GM18909 (cell line): ENCODE measurements around the gene RAB20.
"Not testable (repeated sequence)": the region's sequence is repeated elsewhere in the genome, so short reads cannot be mapped to it uniquely, and the experiment has no call there.

Source experiments
- ATAC-seq: cut with Tn5 transposase; IDR thresholded peaks from one replicate; pipeline ENCODE4 v1.9.1; 2021; ENCODE audit warnings: mild to moderate bottlenecking; ENCODE audit not compliant: unreplicated experiment, poor library complexity

Gene RAB20

DNA sequence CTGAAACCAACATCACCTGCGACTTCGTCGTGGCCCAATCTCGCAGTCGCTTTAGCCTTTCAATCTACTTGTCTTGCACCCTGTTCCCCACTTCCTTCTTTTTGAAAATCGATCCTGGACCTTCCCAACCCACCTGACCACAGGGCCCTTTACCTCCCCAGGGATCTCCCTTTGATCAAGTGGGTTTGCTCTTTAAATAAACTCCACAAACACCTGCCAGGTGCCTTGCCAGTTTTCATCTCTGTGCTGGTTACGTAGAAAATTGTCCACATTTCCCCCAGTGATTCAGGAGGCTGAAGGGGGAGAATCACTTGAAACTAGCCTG, 14.5 kb upstream of the RAB20 start:
- ATAC-seq: no peak

DNA sequence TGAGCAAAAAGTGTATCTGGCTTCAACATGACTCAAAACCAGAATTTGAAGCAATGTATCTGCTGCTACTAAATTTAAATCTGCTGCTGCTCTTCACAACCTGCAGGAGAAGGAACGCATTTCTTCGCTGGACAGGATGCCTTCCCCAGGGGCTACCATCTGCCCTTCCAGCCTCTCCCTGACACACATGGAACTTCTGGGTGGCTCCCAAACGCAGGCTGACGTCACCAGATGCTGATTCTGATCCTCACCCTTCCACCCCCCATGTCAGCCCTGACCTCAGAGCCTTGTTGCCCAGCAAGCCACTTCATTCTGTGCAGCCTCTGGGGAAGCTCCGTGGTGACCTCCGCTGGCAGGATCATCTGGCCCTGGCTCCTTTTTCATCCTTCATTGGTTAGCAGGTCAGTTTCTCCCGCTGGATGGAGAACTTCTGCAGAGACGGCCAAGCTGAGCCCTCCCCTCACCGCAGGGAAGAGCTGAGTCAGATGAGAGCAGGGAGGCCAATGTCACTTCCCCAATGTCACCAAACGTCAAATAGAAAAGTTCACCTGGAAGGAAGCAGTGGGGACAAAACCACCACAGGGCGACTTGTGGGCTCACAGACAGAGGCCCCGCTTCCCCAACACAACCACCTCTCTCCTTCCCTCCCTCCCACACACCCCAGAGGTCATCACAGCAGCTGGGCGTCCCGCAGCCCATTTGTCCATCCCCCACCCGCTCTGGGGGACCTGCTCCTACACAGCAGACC, 14.0 kb upstream of the RAB20 start:
- peak; percentile 80 for ATAC-seq

DNA sequence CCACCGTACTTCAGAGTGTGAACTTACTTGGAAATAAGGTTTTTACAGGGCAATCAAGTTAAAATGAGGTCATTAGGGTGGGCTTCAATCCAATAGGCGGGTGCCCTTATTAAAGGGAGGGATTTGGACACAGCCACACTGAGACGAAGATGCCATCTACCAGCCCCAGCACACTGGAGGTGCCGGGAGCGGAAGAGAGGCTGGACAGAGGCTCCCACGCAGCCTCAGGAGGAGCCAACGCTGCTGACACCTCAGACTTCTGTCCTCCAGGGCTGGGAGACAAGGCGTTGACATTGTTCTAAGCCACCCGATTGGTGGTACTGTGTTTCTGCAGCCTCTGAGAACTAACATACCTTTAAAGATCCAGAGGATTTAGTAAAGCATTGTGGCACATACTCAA, 12.6 kb upstream of the RAB20 start:
- ATAC-seq: no peak

DNA sequence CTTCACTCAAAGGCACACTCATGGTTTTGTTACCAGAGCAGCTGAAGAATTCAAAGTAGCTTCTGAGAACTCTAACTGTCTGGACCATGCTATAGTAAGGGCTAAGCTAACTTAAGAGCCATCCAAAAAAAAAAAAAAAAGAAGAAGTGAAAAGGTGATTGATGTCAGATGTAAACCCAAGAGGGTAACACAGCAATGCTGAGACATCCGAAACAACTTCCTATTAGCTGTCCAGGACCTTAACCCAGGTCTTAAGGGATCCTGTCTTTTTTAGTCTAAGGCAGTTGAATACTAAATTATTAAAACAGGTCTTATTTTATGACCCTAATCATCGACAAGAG, 11.2 kb upstream of the RAB20 start:
- peak; percentile 60 for ATAC-seq

DNA sequence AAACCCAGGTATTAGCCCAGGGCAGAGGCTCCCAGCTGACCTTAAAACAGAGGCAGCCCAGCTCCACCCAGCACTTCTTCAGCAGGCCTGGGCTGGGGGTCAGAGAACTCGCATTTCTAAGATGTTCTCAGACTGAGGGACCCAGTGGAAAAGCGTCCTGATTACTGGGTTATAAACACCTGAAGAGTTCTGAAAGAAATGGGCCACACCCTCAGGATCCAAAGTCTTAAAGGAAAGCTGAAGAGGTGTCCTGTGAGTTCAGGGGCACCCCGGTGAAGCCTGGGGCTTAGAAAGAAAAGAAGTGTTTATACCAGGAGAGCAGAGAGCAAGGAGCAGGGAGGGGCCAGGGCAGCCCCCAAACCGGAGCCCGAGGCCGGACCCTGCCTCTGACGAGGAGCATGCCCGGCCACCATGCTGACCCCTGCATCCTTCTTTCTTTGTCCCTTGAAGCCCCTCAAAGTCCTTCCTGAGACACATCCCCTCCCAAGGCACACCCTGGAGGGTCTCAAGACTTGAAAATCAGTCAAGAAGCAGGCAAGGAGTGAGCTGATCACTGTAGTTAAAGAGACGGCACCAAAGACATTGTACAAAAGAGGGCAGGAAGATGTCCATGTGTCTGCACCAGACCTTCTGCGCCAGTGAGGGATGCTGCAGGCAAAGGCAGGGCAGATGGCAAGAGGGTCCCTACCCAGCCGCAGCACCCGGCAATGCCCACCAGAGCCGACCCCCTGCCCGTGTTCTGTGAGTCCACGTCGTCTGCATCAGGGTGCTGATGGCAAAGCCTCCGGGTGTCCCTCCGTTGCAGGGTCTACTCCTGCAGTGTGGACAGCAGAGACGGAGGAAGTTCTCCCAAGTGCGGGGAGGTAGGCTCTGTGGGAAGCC, 10.6 kb upstream of the RAB20 start:
- no peak for ATAC-seq

DNA sequence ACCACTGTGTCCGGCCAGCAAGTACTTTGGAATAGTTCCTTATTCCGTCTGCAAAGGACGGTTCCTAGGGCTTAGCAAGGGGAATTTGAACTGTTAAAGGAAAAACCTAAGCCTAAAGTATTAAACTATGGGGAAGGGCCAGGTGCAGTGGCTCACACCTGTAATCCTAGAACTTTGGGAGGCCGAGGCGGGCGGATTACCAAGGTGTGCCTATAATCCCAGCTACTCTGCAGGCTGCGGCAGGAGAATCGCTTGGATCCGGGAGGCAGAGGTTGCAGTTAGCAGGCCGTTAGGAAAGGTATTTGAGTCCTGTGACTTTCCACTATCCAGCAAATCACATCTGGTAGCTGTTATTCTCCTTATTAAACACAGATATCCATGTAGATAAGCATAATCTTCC, 9.4 kb upstream of the RAB20 start:
- ATAC-seq: no peak

DNA sequence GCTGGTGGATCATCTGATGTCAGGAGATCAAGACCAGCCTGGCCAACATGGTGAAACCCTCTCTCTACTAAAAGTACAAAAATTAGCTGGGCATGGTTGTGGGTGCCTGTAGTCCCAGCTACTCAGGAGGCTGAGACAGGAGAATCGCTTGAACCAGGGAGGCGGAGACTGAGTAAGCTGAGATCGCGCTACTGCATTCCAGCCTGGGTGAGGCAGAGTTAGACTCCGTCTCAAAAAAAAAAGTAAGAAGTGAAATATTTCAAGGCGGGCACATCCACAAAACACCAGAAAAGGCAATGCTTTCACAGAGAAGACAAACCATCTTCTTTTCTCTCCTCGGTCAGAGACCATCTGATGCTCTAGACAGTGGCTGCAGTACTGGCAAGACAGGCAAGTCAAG, 8.4 kb upstream of the RAB20 start:
- ATAC-seq: not testable (repeated sequence)

DNA sequence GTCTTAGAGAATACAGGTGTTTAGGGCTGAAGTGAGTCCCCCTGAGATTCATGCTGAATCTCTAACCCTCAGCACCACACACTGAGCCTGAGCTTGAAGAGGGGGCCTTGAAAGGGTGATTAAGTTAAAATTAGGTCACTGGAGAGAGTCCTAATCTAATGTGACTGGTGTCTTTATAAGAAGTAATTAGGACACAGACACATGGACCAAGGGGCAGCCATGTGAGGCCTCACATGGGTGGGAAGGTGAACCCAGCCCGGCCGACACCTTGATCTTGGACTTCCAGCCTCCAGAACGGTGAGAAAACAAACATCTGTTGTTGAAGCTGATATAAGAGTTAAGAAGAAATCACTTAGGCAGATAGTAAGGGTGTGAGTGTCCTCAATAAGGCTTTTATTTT, 7.1 kb upstream of the RAB20 start:
- no peak for ATAC-seq

DNA sequence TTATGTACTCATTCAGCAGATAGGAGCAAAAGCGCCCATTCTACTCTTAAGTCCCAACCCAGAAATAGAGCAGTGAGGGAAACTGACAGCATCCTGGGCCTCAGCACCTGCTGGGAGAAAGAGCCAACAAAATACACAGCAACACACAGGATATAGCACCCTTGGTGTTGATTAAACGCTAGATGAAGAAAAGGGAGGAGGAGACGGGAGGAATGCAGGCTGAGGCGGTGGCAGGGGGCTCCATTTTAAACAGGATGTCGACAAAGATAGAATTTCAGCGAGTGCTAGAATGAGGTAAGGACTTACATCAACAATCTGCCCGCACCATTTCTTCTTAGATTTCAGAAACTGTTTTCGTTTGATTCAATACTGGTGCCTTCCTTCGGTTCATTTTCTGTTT, 4.6 kb upstream of the RAB20 start:
- ATAC-seq: no peak

DNA sequence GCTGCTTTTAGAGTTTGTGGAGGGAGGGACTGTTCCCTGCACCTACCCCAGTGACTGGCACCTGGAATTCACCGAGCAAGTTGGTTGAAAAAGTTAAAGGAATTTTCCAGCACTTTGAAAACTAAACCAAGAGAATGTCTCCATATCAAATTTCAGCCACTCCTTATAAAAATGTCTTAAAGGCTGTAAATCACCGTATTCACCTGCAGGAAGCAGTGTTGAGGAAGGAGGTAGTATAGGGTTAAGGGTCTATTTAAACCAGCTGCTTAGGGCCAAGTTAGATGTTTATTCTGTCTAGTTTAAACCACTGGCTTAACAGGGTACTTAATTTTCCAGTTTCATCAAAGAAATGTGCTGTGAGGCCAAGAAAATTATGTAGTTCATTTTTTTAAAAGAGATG, 3.8 kb upstream of the RAB20 start:
- no peak for ATAC-seq

DNA sequence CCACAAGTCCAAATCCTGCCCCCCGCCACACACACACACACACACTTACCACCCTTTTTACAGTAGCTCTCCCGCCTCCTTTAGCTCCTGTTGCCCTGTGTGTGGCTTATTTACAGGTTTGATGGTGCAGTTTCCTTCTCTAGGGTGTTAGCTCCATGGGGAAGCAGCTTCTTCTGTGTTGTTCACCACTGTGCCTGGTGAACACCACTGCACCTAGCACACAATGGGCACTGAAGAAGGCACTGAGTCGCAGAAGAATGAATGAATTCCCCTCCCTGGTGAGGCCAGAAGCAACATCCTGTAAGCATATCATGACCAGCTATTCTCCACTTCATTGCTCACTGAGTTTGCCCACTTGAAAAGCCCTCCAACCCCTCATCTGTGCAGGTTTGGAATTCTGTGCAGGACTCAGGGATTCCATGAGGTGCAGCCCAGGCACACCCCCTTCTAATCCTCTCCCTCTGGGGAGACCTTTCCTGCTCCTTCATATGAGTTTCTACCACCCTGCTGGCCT, 3.0 kb upstream of the RAB20 start:
- no peak for ATAC-seq

DNA sequence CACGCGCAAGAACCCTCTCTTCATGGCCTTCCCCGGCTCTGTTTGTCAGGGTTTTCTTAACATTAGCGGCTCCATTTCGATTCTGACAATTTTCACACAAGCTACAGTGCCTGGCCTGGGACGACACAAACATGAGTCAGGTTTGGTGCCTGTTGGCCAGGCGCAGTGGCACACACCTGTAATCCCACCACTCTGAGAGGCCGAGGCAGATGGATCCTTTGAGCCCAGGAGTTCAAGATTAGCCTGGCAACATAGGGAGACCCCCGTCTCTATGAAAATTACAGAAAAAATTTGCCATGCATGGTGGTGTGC, 1.9 kb upstream of the RAB20 start:
- ATAC-seq: no peak

DNA sequence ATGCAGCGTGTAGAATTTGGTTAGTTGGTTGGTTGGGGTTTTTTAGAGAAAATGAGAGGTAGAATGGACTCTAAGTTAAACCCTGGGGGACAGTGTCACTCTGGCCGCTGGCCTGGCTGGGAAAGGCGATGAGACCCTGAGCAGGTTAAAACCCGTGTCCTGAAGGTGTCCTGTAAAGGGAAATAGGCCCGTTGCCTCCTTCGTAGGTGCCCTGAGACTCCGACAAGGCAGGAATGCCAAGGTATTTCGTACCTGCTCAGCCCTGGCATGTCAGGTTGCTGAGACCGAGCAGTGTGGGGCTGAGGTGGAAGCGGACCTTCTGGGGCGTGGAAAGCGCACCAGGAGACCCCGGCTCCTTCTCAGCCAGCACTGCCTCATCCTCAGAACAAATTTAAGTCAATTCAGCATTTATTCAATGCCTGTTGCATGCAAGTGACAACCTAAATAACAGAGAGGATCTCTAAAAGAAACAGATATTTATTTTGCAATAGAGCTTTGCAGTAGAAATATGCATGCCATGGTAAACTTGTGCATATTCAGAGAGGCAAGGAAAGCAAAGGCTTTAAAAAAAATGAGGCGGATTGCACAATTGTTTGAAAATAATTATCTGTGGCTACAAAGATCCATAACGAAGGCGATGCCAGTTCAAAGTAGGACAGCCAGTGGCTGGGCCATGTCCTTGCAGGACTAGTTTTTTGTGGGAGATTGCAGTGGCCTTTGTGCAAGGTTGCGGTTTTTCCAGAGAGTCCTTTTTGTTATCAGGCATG, 1.4 kb upstream of the RAB20 start:
- ATAC-seq: no peak

DNA sequence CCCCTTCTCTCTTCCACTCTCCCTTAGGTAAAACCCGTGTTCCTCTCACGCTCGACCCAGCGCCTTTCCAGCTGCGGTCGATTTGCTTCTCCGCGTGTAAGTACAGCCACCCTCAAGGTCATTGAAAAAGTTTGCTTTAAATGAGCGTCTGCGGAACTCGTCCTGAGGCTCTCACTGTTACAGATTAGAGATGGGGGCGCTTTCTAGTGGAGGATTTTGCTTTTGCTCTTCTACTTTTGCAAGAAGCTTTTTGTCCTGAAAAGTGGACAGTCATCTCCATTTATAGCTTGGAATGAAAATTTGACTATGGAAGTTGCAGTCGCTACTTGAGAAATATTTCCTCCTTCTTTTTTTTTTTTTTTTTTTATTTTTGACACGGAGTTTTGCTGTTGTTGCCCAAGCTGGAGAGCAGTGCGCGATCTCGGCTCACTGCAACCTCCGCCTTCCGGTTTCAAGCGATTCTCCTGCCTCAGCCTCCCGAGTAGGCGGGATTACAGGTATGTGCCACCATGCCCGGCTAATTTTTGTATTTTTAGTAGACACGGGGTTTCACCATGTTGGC, 595 bp upstream of the RAB20 start:
- no peak for ATAC-seq

DNA sequence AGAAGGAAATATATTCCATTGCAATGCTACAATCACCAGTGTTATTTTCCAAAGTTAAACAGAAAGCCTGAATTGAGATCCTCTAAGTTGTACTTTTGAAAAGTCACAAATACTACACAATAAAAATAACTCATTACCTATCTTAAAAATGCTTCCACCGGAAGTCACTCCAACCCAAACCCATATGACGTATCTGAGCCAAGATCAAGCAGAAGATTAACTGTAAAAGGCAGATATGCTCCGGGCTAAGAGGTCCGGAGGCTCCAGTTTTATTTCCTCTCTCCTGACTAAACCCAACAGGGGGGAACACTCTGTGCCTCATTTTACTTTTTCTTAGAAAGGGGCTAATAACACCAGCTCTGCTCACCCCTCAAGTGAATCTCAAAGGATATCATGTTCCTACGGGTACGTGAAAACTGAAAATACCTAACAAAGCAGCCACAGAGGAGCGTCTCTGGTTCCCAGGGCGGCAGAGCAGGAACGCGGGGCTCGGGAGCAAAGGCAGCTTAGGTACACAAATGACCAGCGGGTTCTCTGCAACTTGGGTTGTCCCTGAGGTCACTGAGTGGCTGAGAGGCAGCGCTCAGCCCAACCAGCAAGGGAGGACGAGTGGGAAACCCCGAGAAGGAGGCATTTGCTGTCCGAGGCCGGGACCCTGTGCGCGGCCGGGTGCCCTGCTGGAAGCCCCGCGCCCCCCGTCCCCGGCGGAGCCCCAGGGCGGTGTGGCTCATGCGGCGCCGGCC, 750 bp downstream of the RAB20 start:
- ATAC-seq: peak; percentile 41

DNA sequence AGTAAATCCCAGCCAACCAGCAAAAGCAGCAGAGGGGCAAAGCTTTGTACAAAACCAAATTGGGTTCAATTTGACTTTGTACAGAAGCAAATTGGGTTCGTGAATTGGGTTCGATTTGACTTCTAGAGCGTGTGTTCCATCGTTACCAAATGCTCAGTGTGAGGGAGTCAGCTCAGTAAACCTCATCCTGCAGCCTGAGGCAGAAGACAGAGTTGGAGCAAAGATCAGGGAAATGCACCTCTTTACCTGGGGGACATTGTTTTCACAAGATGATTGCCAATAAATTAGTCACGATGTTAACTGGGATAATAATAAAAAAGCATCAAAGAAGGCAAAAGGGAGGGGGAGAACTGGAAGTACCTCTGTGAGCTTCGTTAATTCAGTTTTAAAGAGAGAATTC, 1.5 kb downstream of the RAB20 start:
- no peak for ATAC-seq

DNA sequence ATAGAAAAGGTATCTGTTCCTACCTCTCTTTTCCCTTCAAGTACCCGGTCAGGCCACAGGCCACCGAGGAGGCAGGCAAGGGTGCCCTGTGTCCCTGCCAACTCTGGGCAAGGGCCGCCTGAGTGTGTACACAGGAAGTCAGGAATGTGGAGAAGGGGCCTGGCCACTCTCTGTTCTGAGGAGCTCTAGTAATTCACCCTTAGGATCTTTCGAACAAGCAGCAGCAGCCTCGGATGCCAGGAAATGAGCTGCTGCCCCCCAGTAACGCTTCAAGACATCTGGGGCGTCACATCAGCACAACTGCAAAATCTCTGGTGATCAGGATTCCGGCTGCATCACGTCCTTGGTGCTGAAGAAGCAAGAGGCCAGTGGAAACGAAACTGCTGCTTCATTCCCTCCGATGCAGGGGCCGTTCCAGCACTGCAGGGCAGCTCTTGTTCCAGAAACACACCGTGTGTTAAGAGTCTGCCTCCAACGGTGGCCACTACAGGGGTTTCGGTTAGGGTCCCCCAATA, 2.0 kb downstream of the RAB20 start:
- no peak for ATAC-seq

DNA sequence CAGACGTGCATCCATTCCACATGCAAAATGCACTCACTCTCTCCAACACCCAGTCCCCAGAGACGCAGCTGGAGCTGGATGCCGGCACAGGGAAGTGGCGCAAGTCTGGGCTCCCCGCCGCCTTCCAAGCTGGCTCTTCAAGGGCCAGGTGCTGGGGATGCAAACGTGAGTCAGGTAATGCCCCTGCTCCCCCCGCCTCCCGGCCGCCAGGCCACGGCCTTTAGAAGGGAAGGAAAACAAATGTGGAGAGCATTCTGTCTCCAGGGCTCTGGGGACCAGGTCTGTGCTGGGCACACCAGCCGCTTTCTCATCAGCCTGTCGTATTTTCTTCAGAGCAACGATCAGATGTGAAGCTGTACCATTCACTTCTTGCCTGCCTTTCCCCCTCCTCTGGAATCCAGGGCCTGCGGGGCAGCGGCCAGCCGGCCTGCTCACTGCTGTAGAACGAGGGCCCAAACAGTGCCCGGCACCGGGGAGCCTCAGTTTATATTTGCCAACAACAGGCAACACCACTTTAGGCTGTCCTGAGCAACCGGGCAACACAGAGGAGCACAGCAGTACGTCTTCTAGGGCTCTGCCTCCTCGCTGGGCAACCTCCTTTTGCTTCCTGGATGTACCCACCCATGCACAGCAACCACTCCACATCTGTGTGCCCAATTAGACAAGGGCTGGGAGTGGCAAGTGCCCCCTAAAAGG, 3.8 kb downstream of the RAB20 start:
- ATAC-seq: no peak

DNA sequence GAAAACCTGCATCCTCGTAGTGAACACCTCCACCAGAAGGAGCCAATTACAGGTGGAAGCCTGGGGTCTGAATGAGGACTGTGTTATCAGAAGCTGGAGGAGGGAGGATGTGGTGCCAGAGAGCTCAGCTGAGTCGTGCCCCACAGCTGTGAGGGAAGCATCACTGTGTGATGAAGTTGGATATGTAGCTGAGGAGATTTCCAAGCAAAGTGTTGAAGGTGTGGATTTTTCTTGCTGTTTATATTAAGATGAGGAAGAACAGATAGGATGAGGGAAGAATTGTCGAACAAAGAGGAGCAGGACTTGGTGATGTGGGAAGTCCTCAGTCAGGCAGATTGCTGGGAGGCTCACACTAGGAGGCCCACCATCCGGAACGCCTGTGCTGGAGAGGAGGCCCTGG, 4.4 kb downstream of the RAB20 start:
- no peak for ATAC-seq

DNA sequence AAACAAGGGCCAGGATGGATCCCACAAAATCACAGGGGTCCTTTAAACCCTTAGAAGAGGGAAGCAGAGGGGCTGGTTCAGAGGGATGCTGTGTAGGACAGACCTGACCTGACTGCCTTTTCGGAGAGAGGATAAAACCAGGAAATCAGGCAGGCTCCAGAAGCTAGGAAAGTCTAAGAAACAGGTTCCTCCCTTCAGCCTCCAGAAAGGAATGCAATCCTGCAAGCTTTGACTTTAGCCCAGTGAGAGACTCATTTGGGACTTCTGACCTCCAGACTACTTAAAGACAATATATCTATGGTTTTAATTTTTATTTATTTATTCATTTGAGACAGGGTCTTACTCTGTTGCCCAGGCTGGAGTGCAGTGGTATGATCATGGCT, 5.3 kb downstream of the RAB20 start:
- ATAC-seq: no peak
